Panc1 (cell line): Measurements from ENCODE around the gene UFD1. TPM values are rescaled to one million over a fixed set of nuclear protein-coding genes. Genes with fewer than 3 reads are reported as not detected.
A peak's percentile ranks its signal among the peaks of the same experiment; 100 is the strongest.

Experiments used
- ATAC-seq: fragments of 200-7000 bp; cut with Tn5 transposase; 2 replicates; pipeline ENCODE4 v1.9.1; 2020; ENCODE audit warnings: mild to moderate bottlenecking, moderate library complexity
- BruUV-seq: library from RNA; stranded (reverse); fragments of 400-500 nt; replicated peaks from 2 replicates; lab custom pipeline; 2021; lab: Mats Ljungman, UMichigan
- CTCF ChIA-PET: fragments of 300-600 bp; sonication (Branson Sonifier 250); formaldehyde crosslinking; loops from one replicate; lab custom pipeline; 2022; ENCODE audit warnings: antibody characterized with exemption; lab: Charles Lee
- POLR2A ChIA-PET: fragments of 300-600 bp; sonication (Branson Sonifier 250); formaldehyde crosslinking; loops from one replicate; lab custom pipeline; 2022; ENCODE audit warnings: antibody characterized with exemption; lab: Charles Lee
- DNase-seq: peaks from one replicate; pipeline ENCODE4 v3.0.0-alpha.2; 2010; ENCODE audit warnings: low read depth, low spot score
- H3K27ac ChIP-seq: 2 replicates; pipeline ENCODE4 v1.5.1; 2011; ENCODE audit warnings: mild to moderate bottlenecking, low read length, inconsistent platforms
- H3K27me3 ChIP-seq: fragments of 200-500 bp; sonication (Bioruptor generic); 2 replicates; pipeline ENCODE4 v1.6.0; 2014; ENCODE audit warnings: low read length, inconsistent platforms; ENCODE audit not compliant: control insufficient read depth, insufficient read depth
- H3K36me3 ChIP-seq: fragments of 200-500 bp; sonication (Bioruptor generic); 2 replicates; pipeline ENCODE4 v1.5.1; 2014; ENCODE audit warnings: inconsistent platforms, mild to moderate bottlenecking, low read length, moderate library complexity; ENCODE audit not compliant: control insufficient read depth, insufficient read depth
- H3K4me1 ChIP-seq: 2 replicates; pipeline ENCODE4 v1.5.1; 2011; ENCODE audit warnings: inconsistent platforms, mild to moderate bottlenecking, low read length, moderate library complexity; ENCODE audit not compliant: control insufficient read depth, insufficient read depth
- H3K4me3 ChIP-seq, 2 experiments: 2 replicates each; pipeline ENCODE4 v1.5.1; 2011 to 2012; ENCODE audit warnings: low read depth in 2 of 2, low read length in 2 of 2, mild to moderate bottlenecking in 2 of 2, inconsistent platforms in 1 of 2, moderate library complexity in 1 of 2
- H3K9me3 ChIP-seq: fragments of 200-500 bp; sonication (Bioruptor generic); 2 replicates; pipeline ENCODE4 v1.5.1; 2014; ENCODE audit warnings: low read depth, mild to moderate bottlenecking, inconsistent platforms, low read length, moderate library complexity; ENCODE audit not compliant: control insufficient read depth, insufficient read depth
- POLR2AphosphoS5 ChIP-seq: IDR thresholded peaks from 2 replicates; pipeline ENCODE4 v1.6.1; 2012; ENCODE audit warnings: mild to moderate bottlenecking, low read depth, low read length, moderate library complexity
- REST ChIP-seq, 2 experiments: IDR thresholded peaks; 2 replicates each; pipeline ENCODE4 v1.6.1; 2011 to 2012; ENCODE audit warnings: low read depth in 2 of 2, control low read depth in 1 of 2, low read length in 1 of 2, mild to moderate bottlenecking in 1 of 2, moderate library complexity in 1 of 2; ENCODE audit not compliant: insufficient read depth in 1 of 2
- SIN3A ChIP-seq: IDR thresholded peaks from 2 replicates; pipeline ENCODE4 v1.6.1; 2012; ENCODE audit warnings: low read depth, mild to moderate bottlenecking, low read length, moderate library complexity, borderline replicate concordance; ENCODE audit not compliant: insufficient read depth
- TCF7L2 ChIP-seq: IDR thresholded peaks from 2 replicates; pipeline ENCODE4 v1.6.1; 2011; ENCODE audit warnings: mild to moderate bottlenecking, low read depth, low read length, inconsistent platforms
- in situ Hi-C: cut with HindIII; loops from 2 replicates; pipeline ENCODE4 v1.10.0; 2016; ENCODE audit warnings: low sequenced_read_pairs, low pct_unique_long_range_greater_than_20kb
- intact Hi-C: fragments of 100-400 bp; cut with micrococcal nuclease; formaldehyde crosslinking; loops from one replicate; pipeline ENCODE4 v1.10.0; 2022; ENCODE audit not compliant: unreplicated experiment
- total RNA-seq: library from RNA; stranded (reverse); gene quantifications from one replicate; pipeline ENCODE4 v1.2.1, GENCODE V29; 2021; ENCODE audit not compliant: unreplicated experiment

UFD1 gene
- total RNA-seq, 1 experiment from 2014 or later = 82.8 TPM

DNA sequence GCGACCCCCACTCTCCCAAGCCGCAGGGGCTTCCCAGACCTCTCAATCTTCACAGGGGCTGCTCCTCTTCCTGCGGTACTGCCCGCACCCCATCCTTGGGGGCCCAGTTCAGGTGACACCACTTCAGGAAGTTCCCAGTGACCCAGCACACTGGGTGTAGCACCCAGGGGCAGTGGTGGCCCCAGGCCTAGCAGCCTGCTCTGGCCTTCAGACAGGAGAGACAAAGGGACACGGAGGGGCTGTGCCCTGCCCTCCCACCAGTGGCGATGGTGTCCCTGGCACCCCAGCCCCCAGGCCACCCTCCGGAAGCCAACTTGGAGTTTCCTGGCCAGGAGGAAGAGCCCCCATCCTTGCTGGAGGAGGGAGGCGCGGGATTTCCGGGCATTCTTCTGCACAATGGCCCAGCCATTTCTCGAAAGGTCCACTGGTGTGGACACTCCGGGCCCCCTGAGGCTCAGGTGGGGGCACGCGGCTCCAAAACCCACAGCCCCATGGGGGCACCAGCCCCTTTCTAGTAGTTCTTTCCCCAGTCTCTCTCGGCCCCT lies 46.2 kb upstream of the UFD1 start:
- Histone ChIP-seq H3K27ac (no peak overlapping the region), H3K9me3 (no peaks in the 10 kb centered on the region), H3K4me3 (no peak overlapping the region), H3K4me1 (no peaks in the 10 kb centered on the region), H3K36me3 (no peaks in the 10 kb centered on the region), H3K27me3 (no peaks in the 10 kb centered on the region)
- no peak for ATAC-seq
- DNase-seq = no peak
- intact Hi-C loops = loop anchor here (10.0 kb wide), 1 partner anchor 100 kb away; no protein-coding TSS in a partner anchor
- in situ Hi-C loops = no loop called here
- ChIA-PET CTCF (no interaction called here), POLR2A (no interaction called here)
- TF ChIP-seq TCF7L2 = no peak
- TF ChIP-seq POLR2AphosphoS5 = no peak
- no peak for TF ChIP-seq SIN3A
- no peak for TF ChIP-seq REST (IDR thresholded peaks at IDR 0.05; ENCODE audit: insufficient read depth in 1 of 2, low read depth in 2 of 2, low read length in 1 of 2)
- BruUV-seq = no TSS peak

DNA sequence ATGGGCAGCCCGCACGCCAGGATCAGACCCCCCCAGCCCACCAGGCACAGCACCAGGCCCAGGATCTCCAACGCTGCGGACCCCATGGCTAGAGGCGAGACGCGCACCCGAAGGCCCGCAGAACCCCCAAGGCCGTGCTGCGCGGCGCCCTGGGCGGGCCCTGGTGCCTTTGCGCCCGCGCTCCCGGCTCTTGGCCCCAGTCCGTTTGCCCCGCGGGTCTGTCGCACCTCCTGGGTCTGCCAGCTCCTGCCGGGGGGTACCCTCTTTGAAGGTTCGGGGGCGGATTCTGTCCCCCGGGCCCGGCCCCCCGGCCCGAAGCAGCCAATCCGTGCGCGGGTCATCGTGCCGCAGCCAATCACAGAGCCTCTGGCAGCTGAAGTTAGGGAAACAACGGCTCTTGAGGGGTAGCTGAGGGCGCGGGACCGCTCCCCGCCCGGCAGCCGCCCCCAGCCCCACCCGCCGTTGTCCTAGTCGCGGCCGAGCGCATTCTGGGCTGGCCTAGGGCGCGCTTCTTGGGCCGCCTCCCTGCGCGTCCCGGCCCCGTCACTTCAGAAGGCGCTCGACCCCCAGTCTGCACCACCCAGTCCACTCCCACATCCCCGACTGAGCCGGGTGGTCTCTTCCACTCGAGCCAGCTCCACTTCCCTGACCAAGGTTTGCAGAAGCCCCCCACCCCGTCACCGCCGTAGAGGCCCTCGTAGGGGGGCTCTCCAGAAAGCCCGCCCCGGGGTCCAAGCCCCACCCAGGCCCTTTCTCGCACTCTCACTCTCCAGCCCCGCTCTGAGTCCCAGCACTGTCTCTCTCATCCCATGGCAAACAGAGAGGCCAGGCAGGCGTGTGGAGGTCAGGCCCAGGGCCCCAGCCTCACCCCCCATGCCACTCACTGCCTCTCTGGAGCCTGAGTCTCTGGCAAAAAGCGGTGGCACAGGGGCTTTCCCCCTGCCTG lies 45.5 kb upstream of the UFD1 start, which contains the start of gene CLDN5:
Gene CLDN5, minus strand, starts transcription at position 241 of the 946 bp plus-strand sequence. Its CDS starts 155 bp downstream, at position 86.
- ATAC-seq = no peak

More for the DNA sequence above, 45.5 kb upstream of the UFD1 start, which contains the start of gene CLDN5:
- DNase-seq = no peak
- H3K4me3 ChIP-seq = peak within 1 kb of the TSS; percentile 16 to 26; a peak in 3 of 4 replicates
- no peaks in the 10 kb centered on the region for H3K27me3 ChIP-seq
- no peaks in the 10 kb centered on the region for H3K4me1 ChIP-seq
- H3K9me3 ChIP-seq = no peaks in the 10 kb centered on the region
- ChIA-PET POLR2A (no interaction called here), CTCF (no interaction called here)
- intact Hi-C loops (loop anchor here (10.0 kb wide), 1 partner anchor 100 kb away; no protein-coding TSS in a partner anchor), in situ Hi-C loops (no loop called here)
- H3K36me3 ChIP-seq = no peaks in the 10 kb centered on the region
- H3K27ac ChIP-seq = no peak within 1 kb of the TSS
- BruUV-seq = no TSS peak
- no peak for TF ChIP-seq REST (IDR thresholded peaks at IDR 0.05; ENCODE audit: insufficient read depth in 1 of 2, low read depth in 2 of 2, low read length in 1 of 2)
- TF ChIP-seq POLR2AphosphoS5 = no peak
